Stimulated activated CD4-positive, alpha-beta T cell treated with anti-CD3 and anti-CD28 coated beads, Interleukin-1b, Interleukin-23, amount 100 ng/mL, for 4 hours (primary cell): ENCODE results near the gene PIGB.
A peak's percentile ranks its signal among the peaks of the same experiment; 100 is the strongest.
"Not testable (repeated sequence)": the region's sequence is repeated elsewhere in the genome, so short reads cannot be mapped to it uniquely, and the experiment has no call there.

Source experiments
- DNase-seq, 2 donors: peaks; one replicate each; pipeline ENCODE4 v3.0.0-alpha.2; 2020; ENCODE audit warnings: low read depth in 2 of 2

PIGB gene

DNA sequence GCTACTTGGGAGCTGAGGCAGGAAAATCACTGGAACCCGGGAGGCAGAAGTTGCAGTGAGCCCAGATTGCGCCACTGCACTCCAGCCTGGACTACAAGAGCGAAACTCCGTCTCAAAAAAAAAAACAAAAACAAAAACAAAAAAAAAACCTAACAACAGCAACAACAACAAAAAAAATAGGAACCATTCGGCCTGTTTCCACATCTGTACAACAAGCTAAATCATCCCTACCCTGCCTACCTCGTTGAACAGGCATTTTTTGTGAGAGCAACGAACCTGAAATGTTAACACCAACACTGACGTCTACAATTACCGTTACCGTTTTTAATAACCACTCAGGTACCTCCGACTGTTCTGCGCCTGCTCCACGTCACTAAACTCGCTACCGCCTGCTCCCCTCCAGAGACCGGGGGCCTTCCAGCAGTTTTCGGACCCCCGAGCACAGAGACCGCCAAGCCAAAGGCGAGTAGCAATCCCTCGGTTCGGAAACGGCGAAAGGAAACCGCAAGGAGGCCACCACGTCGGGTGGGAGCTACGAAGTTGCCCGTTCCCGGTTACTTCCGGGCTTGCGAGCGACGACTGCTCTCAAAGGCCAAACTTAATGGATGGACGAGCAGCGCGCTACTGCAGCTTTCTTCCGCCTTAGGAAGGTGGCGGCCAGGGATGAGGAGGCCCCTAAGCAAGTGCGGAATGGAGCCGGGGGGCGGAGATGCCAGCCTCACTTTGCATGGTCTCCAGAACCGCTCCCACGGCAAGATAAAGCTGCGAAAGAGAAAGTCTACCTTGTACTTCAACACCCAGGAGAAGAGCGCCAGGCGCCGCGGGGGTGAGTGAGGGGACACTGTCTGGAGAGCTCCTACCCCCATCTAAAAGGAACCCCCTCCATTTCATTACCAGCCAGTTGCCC, at the start of gene PIGB, which contains the start of gene PIGBOS1:
PIGB (plus strand) TSS at position 635 of the 907 bp plus-strand sequence; CDS start at position 664, 29 bp downstream.
PIGBOS1 (minus strand) TSS at position 536 of the 907 bp plus-strand sequence. CDS start 1,331 bp downstream, outside the sequence.
- peak; percentile 51 to 61 for DNase-seq

DNA sequence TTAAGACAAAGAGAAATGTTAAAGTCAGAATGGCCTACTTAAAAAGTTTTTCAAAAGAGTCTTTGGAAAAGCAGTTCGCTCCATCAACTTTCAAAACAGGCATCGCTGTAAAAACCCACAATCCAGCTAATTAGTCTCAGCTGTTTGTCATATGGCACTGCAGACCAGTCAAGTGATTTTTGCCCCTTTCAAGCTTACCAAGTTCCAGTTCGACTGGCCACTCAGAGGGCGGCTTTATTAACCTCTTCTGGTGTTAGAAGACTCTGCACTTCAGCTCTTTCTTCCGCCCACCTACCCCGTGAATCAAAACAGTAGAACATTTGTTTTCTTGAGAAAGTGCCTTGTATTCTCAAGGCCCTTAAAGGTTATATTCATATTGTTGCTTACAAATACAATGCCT, 48.7 kb upstream of the PIGB start:
- DNase-seq: no peak

DNA sequence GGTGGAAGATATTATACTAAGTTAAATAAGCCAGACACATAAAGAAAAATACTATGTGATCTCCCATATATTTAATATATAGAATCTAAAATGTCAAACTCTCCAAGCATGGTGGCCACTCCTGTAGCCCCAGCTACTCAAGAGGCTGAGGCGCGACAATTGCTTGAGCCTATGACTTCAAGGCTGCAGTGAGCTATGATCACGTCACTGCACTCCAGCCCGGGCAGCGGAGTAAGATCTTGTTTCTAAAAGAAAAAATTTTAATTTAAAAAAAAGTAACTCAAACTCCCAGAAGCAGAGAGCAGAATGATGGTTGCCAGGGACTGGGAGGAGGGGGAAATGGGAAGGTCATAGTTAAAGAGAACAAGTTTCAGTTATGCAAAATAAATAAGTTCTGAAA, 42.7 kb upstream of the PIGB start:
- DNase-seq: no peak

DNA sequence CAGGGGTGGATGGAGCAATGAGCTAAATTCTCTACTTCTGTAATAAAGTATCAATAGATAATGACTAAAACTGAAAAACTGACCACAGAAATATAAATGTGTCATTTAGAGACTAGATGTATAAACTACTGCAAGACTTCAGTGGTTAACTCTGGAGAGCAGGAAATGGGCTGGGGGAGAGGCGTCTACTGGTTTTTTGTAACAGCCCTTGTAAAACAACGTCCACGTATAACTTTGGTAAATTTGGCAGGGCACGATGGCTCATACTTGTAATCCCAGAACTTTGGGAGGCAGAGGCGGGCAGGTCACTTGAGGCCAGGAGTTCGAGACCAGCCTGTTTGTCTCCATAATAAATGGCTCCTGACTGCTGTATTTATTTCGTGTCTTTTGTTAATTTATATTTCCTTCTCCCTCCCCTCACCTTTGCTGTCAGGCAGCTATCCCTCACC, 41.9 kb upstream of the PIGB start:
- DNase-seq: no peak

DNA sequence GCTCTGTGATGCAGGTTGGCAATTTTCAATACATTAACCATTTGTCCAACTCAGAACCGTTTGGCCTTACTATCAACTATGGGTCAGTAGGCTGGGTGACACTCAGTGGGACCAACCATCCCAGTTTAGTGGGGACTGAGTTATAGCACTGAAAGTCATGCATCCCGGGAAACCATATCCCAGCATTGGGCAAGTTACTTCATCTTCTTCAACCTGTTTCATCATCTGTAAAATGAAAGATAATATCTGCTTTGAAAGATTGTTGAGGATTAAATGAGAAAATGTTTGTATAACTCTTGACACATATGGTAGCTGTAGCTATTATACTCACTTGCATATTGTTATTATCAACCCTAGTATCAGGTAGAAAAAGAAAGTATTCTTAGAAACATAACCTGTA, 41.3 kb upstream of the PIGB start:
- no peak for DNase-seq

DNA sequence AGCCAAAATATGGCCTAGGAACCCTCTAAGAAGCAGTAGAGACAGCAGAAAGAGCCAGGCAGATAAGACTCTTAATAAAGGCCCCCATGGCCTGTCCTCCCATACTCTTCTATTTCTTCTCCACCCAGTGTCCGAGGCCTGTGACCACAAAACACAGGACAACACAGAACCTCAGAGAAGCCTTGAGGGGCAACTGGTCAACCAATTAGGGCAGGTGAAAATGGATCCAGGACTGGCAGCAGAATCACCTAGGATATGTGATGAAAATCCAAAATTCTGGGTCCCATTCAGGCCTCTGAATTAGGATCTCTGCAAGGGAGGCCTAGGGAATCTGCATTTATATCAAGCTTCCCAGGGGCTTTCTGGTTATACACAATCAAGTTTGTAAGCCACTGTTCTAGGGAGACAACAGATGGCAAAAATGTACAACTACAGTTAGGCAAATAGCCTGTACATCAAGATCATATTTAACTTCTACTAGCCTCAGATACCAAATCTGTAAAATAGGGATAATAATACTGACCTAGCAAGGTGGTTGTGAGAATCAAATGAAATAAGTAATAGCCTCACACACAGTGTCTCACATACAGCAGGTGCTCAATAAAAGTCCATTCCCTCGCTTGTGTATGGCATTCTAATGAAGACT, 39.8 kb upstream of the PIGB start:
- no peak for DNase-seq

DNA sequence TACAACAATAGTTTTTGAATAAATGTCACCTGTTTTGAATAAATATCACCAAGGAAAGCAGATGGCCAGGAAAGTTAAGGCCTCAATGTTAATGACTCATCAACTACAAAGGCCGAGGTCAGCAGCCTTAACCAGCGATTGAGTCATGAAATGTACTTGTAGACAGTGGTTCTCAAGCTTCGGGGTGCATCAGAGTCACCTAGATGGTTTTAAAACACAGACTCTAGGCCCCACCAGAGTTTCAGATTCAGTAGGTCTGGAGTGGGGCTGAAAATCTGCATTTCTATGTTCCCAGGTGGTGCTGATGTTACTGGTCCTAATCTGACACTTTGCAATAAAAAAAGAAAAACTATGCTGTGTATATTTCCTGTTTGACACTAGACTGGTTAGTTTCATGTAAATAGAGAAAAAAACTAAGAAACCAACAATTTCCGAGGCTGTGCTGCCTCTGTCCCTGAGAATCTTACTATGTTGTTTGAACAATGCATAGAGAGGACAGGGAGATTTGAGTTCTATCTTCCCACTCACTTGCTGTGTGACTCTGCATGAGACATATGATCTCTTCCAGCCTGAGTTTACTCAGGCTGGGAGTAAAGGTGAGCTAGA, 39.2 kb upstream of the PIGB start:
- DNase-seq: peak in 1 of 2 donors; percentile 28

DNA sequence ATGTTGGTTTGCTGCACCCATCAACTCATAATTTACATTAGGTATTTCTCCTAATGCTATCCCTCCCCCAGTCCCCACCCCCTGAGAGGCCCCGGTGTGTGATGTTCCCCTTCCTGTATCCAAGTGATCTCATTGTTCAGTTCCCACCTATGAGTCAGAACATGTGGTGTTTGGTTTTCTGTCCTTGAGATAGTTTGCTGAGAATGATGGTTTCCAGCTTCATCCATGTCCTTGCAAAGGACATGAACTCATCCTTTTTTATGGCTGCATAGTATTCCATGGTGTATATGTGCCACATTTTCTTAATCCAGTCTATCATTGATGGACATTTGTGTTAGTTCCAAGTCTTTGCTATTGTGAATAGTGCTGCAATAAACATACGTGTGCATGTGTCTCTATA, 38.4 kb upstream of the PIGB start:
- DNase-seq: not testable (repeated sequence)

DNA sequence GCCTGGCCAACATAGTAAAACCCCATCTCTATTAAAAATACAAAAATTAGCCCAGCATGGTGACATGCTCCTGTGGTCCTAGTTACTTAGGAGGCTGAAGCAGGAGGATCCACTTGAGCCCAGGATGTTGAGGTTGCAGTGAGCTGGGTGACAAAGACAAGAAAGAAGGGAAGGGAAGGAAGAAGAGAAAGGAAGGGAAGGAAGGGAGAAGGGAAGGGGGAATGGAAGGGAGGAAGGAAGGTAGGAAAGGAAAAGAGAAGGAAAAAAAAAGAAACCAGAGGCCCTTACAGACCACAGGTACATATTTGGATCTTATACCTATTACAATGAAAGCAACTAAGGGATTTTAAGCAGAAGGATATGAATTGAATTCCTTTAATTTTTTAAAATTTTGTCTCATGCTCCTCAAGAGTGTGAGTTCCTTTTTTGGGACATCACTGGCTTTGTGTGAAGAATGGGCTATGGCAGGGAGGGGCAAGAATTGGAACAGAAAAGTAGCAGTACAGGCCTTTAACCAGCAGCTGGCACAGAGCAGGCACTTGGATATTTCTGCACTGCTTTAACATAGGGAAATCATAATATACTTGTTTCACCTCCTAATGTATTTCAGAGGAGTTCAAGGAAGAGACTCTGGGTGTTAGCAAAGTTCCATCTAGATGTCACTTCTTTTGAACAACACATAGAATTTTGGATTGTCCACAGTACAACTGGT, 37.3 kb upstream of the PIGB start:
- no peak for DNase-seq

DNA sequence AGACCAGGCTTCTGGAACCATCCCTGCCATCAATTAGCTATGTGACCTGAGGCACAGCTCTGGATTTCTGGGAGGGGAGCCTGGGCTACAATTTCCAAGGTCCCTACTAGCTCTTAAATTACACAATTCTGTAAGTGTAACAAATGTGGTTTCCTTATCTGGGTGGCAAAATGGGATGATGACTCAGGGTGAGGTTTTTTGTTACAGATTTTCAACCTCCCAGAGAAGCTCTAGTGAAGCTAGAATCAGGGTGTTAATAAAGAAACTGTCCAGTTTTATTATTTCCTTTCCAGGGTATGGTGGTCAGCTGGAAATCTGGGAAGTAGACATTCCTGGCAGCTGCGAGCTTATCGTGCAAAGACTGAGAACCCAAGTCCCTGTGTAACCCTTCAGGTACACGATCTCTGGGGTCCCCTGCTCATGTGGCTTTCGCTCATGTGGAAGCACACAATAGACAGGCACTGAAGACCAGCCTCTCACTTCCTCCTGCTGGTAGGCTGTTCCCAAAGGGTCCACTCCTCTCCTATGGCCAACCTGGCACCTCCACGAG, 36.7 kb upstream of the PIGB start:
- DNase-seq: no peak

DNA sequence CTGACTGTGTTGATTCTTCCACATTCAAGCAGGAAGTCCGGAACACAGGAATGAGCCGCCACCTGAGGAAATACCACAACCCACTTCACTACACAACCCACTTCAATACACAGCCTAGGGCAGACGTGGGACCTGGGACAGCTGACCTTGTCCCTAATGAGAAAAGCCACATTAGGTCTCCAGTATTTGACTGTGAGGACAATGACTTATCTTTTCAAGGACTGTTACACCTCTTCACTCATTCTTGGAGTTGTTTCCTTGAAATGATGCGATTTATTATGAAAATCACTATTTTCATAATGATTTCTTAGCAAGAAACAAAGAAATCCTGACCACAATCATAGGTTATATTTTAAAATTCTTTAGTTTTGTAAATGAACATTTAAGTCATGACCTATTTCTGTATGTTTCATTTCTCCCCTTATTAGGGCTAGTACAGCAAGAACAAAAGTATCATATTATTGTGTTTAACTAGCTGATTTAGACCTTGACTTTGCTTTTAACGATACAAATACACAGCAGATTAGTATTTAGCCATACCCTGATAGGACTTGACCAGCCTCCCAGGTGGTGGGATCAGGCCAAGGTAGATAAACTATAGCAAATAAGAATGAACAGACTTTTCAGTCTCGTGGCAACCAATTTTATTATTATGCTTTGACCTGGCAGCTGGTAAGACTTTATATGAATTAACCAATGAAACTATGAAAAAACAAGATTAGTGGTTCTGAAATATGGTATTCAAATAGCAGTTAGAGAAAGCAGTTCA, 35.5 kb upstream of the PIGB start:
- no peak for DNase-seq

DNA sequence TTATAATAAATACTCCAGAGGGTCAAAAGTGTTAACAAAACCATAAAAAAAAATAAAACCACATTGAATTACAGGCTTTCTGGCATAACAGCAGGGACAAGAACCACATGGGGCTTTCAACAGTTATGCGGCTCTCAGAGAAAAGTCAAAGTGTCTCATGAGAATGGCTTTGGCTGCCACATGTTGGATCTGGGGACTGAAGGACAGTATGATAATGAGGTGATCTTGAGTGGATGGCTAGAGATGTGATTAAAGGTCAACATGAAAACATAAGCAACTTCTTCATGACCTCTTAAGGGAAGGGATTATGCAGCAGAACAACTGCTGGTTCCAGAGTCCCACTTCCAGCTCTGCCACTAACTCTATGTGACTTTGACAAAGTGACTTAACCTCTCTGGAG, 34.6 kb upstream of the PIGB start:
- DNase-seq: no peak

DNA sequence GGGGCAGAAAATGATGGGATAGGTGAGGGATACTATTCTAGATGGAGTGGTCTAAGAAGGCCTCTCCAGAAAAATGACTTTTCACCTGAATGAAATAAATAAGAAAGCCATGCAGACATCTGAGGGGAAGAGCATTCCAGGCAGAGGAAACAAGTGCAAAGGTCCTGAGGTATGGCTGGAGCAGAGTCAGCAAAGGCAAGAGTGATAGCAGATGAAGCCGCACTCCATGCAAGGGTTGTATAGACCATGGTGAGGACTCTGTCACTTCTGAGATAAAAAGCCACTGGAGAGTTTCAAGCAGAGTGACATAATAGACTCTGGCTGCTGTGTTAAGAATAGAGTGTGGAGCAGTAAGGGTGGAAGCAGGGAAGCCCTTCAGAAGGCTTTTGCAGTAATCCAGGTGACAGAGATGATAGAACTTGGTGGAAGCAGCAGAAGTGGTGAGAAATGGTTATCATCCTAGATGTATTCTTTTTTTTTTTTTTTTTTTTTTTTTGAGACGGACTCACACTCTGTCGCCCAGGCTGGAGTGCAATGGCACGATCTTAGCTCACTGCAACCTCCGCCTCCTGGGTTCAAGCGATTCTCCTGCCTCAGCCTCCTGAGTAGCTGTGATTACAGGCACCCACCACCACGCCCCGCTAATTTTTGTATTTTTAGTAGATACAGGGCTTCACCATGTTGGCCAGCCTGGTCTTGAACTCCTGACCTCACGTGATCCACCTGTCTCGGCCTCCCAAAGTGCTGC, 32.4 kb upstream of the PIGB start:
- not testable (repeated sequence) for DNase-seq

DNA sequence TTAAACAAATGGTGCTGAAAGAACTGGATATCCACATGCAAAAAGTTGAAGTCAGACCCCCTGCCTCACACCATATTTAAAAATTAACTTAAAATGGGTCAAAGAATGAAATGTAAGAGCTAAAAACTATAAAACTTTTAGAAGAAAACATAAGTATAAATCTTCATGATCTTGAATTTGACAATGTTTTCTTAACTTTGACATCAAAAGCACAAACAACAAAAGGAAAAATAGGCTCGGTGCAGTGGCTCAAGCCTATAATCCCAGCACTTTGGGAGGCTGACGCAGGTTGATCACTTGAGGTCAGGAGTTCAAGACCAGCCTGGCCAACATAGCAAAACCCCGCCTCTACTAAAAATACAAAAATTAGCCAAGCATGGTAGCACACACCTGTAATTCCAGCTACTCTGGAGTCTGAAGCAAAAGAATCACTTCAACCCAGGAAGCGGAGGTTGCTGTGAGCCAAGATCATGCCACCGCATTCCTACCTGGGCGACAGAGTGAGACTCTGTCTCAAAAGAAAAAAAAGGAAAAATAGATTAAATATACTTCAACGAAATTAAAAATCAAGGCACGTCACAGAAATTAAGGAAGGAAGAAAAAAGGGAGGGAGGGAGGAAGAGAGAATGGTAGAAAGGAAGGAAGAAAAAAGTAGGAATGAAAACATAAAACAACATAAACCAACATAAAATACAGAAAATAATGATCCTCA, 30.9 kb upstream of the PIGB start:
- no peak for DNase-seq

DNA sequence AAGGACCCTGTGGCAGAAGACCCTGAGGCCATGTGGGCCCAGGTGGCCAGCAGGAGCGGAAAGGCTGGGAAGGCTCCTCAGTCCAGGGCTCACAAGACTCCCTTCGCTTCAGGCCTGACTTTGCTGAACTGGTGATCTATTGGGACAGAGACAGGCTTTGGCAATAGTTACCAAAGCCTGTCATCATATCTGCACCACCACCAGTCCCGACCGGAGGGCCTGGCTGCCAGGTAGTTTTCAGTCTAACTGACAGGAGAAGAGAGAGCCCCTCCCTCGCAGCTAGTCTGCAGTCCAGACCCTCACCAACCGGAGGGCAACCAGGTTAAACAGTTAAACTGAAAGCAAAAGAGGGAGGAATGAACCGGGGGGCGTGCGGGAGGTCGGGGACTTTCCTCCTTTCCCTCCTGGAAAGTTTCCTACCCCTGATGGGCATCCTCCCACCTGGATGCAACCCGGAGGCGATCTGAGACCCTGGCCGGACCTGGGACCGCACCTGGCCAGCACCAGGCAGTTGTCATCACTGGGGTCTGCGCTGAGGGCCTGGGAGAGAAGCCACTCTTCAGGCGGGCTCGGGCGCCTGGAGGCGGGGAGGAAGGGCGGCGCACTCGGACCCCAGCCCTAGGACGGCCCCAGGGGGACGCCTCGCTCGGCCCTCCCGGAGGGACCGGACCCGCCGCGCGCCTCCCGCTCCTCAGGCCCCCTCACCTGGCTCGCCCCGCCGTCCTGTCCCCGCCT, 29.8 kb upstream of the PIGB start:
- DNase-seq: peak; percentile 16 to 27

DNA sequence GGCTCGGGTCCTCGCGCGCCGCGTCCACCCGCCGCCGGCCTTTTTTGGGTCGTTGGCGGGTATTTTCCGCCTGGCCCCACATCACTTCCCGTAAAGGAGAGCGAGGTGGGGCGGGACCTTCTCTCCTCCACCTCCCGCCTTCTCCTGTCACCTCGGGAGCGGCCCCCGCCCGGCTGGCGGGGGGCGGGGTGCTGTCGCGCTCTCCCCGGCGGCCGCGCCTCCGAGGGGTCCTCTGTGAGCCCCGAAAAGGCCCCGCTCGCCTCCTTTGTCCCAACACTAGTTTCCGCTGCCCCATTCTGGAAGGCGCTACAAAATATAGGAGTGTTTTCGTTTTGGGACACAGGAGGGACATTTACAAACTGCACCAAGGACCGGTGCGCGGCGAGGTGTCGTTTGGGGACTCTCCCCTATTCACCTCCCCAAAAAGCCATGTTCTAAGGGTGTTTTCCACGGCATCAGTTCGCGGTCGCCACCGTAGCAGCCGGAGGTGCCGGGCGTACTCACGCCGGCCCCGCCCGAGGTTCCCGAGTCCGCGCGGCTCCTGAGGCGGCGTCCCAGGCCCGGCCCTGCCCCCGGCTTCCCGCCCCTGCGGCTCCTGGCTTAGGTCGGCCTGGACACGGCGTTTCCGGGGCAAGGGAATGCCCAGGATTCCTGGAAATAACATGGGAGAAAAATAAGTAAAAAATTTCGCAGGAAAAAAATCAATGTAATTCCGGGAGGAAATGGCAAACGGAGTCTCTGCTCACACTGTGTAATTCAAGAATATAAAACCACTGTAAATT, 29.1 kb upstream of the PIGB start, which contains the start of gene RAB27A:
RAB27A (minus strand) TSS at position 68 of the 782 bp plus-strand sequence. CDS start 54,879 bp downstream, outside the sequence.
- DNase-seq: peak; percentile 66 to 76

DNA sequence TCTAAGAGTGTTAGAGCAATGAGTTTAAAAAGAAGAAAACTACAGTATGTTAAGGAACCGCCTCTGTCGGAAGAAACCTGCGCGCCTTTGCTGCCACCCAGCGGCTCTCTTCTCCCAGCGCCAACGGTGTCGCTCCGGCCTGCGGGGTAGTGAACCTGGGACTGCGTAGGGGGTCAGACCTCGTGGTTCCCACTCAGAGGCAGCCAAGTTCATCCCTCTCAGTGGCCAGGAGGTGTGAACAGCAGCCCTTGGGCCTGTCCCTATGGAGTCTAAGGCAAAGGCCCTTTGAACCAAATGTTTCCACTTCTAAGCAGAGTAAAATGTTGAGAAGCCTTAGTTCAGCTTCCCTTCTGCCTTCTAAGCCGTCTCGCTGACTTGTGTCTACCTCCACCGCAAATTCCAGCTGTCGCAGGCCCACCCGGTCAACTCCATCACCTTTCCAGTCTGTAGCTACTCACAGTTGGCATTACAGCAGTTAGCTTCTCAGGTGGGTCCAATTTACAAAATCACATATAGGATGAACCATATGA, 28.4 kb upstream of the PIGB start:
- DNase-seq: peak; percentile 81 to 82
